DOHH2 (cell line): Measurements from ENCODE around the gene CHCHD1.
"Not testable (repeated sequence)": the region's sequence is repeated elsewhere in the genome, so short reads cannot be mapped to it uniquely, and the experiment has no call there.

Experiments used
- H3F3A ChIP-seq: fragments of 200-600 bp; sonication (generic), shearing (Covaris generic); 2 replicates; pipeline ENCODE4 v1.6.0; 2016; ENCODE audit warnings: antibody characterized with exemption, mild to moderate bottlenecking; ENCODE audit not compliant: control insufficient read depth, insufficient read depth
- H3K27ac ChIP-seq: fragments of 200-600 bp; sonication (generic); 2 replicates; pipeline ENCODE4 v1.5.1; 2014; ENCODE audit warnings: low read depth, mild to moderate bottlenecking, low read length, moderate library complexity
- H3K27me3 ChIP-seq: fragments of 200-600 bp; sonication (generic); 2 replicates; pipeline ENCODE4 v1.6.1; 2014; ENCODE audit warnings: mild to moderate bottlenecking, low read length, mixed read lengths; ENCODE audit not compliant: control insufficient read depth
- H3K36me3 ChIP-seq: fragments of 200-600 bp; sonication (generic); 2 replicates; pipeline ENCODE4 v1.6.1; 2014; ENCODE audit warnings: mild to moderate bottlenecking, low read length, moderate library complexity, mixed read lengths; ENCODE audit not compliant: control insufficient read depth
- H3K4me1 ChIP-seq: fragments of 200-600 bp; sonication (generic); 2 replicates; pipeline ENCODE4 v1.6.1; 2014; ENCODE audit warnings: mild to moderate bottlenecking, low read length, mixed read lengths; ENCODE audit not compliant: control insufficient read depth
- H3K4me2 ChIP-seq: fragments of 200-600 bp; sonication (generic); 2 replicates; pipeline ENCODE4 v1.6.0; 2014; ENCODE audit warnings: mild to moderate bottlenecking, low read length, moderate library complexity
- H3K4me3 ChIP-seq: fragments of 200-600 bp; sonication (generic); 2 replicates; pipeline ENCODE4 v1.5.1; 2014; ENCODE audit warnings: mild to moderate bottlenecking, low read length, mixed read lengths
- H3K79me2 ChIP-seq: fragments of 200-600 bp; sonication (generic); 2 replicates; pipeline ENCODE4 v1.6.1; 2014; ENCODE audit warnings: mild to moderate bottlenecking, low read length, mixed read lengths; ENCODE audit not compliant: control insufficient read depth
- H3K9me2 ChIP-seq: fragments of 200-600 bp; sonication (generic); replicated peaks from 2 replicates; pipeline ENCODE4 v1.6.1; 2014; ENCODE audit warnings: mild to moderate bottlenecking, low read length, mixed read lengths; ENCODE audit not compliant: control insufficient read depth
- H3K9me3 ChIP-seq: fragments of 200-600 bp; sonication (generic); 2 replicates; pipeline ENCODE4 v1.6.1; 2014; ENCODE audit warnings: antibody characterized with exemption, low read length, mixed read lengths; ENCODE audit not compliant: control insufficient read depth, insufficient read depth
- H4K20me1 ChIP-seq: fragments of 200-600 bp; sonication (generic); 2 replicates; pipeline ENCODE4 v1.6.0; 2014; ENCODE audit warnings: low read depth, mild to moderate bottlenecking, antibody characterized with exemption, low read length, moderate library complexity; ENCODE audit not compliant: control insufficient read depth, insufficient read depth
- CTCF ChIP-seq: fragments of 200-600 bp; sonication (generic); IDR thresholded peaks from one replicate; pipeline ENCODE4 v1.5.1; 2014; ENCODE audit warnings: antibody characterized with exemption, mild to moderate bottlenecking, low read depth, low read length; ENCODE audit not compliant: poor library complexity, severe bottlenecking
- EZH2phosphoT487 ChIP-seq: fragments of 200-600 bp; sonication (generic); IDR thresholded peaks from 2 replicates; pipeline ENCODE4 v1.6.1; 2017; ENCODE audit warnings: borderline replicate concordance, mild to moderate bottlenecking, antibody characterized with exemption, low read length, moderate library complexity, mixed read lengths

CHCHD1 gene

GRCh38 chr10:73734028-73734720 is 47.7 kb upstream of the CHCHD1 start:
- no peak overlapping the region for H3K4me2 ChIP-seq
- peaks cover 8% of the 10 kb centered on the region; the same call in 1 of the 2 replicates for H3K4me1 ChIP-seq
- H4K20me1 ChIP-seq = no peaks in the 10 kb centered on the region
- no peak overlapping the region for H3K27ac ChIP-seq
- peaks cover 4% of the 10 kb centered on the region; the same call in 1 of the 2 replicates for H3K36me3 ChIP-seq
- H3K79me2 ChIP-seq = peaks cover 32% of the 10 kb centered on the region
- H3K4me3 ChIP-seq = no peak overlapping the region
- no peaks in the 10 kb centered on the region for H3F3A ChIP-seq
- no peaks in the 10 kb centered on the region for H3K27me3 ChIP-seq
- no peaks in the 10 kb centered on the region for H3K9me3 ChIP-seq
- TF ChIP-seq CTCF (no peak), EZH2phosphoT487 (no peak)
- no peaks in the 10 kb centered on the region for H3K9me2 ChIP-seq

GRCh38 chr10:73734796-73735305 is 47.0 kb upstream of the CHCHD1 start:
- Histone ChIP-seq H3K36me3 (peaks cover 4% of the 10 kb centered on the region; the same call in 1 of the 2 replicates), H3K27ac (no peak overlapping the region), H3K79me2 (peaks cover 27% of the 10 kb centered on the region)

GRCh38 chr10:73740501-73741254 is 41.2 kb upstream of the CHCHD1 start:
- H3K9me2 ChIP-seq, H3K27me3 ChIP-seq, H3K4me2 ChIP-seq, H3K27ac ChIP-seq, H4K20me1 ChIP-seq, H3K9me3 ChIP-seq, H3F3A ChIP-seq, H3K4me3 ChIP-seq: not testable (repeated sequence)
- H3K79me2 ChIP-seq = peaks cover 41% of the 10 kb centered on the region
- H3K36me3 ChIP-seq = peaks cover 18% of the 10 kb centered on the region
- peaks cover 27% of the 10 kb centered on the region for H3K4me1 ChIP-seq

More at GRCh38 chr10:73734796-73735305, 47.0 kb upstream of the CHCHD1 start:
- H3K4me2 ChIP-seq = no peak overlapping the region
- H3K4me1 ChIP-seq = peaks cover 8% of the 10 kb centered on the region; the same call in 1 of the 2 replicates
- no peak overlapping the region for H3K4me3 ChIP-seq
- no peaks in the 10 kb centered on the region for H3K9me2 ChIP-seq
- no peaks in the 10 kb centered on the region for H3K9me3 ChIP-seq
- H3K27me3 ChIP-seq = no peaks in the 10 kb centered on the region
- H4K20me1 ChIP-seq = no peaks in the 10 kb centered on the region
- TF ChIP-seq EZH2phosphoT487 (no peak), CTCF (no peak)
- H3F3A ChIP-seq = no peaks in the 10 kb centered on the region

GRCh38 chr10:73742454-73742734 is 39.5 kb upstream of the CHCHD1 start:
- H3K27ac ChIP-seq = no peak overlapping the region
- H3K4me2 ChIP-seq = peak overlapping the region; percentile 89

More at GRCh38 chr10:73742454-73742734, 39.5 kb upstream of the CHCHD1 start:
- TF ChIP-seq CTCF (no peak), EZH2phosphoT487 (no peak)
- peaks cover 53% of the 10 kb centered on the region for H3K79me2 ChIP-seq
- peaks cover 27% of the 10 kb centered on the region for H3K4me1 ChIP-seq
- no peaks in the 10 kb centered on the region for H3F3A ChIP-seq
- no peaks in the 10 kb centered on the region for H3K9me3 ChIP-seq
- no peaks in the 10 kb centered on the region; the same call in 1 of the 2 replicates for H4K20me1 ChIP-seq
- H3K9me2 ChIP-seq = no peaks in the 10 kb centered on the region
- no peaks in the 10 kb centered on the region for H3K27me3 ChIP-seq
- H3K4me3 ChIP-seq = no peak overlapping the region; the same call in 1 of the 2 replicates
- H3K36me3 ChIP-seq = peaks cover 25% of the 10 kb centered on the region
